Central memory CD8-positive, alpha-beta T cell (primary cell): ENCODE measurements around the gene MATN4.

Experiments
- ATAC-seq: fragments of 150-1000 bp; cut with Tn5 transposase; replicated peaks from 2 replicates; pipeline ENCODE4 v1.10.0; 2022; ENCODE audit warnings: mild to moderate bottlenecking, moderate FRiP score, moderate number of reproducible peaks; ENCODE audit not compliant: poor library complexity, severe bottlenecking; ENCODE audit errors: extremely low read depth
- DNase-seq, 2 donors: peaks; one replicate each; pipeline ENCODE4 v3.0.0; 2021; ENCODE audit warnings: low spot score in 2 of 2
- H3K27ac Mint-ChIP-seq: one replicate; pipeline ENCODE4 v1.8.0; 2022; ENCODE audit warnings: low read depth, mild to moderate bottlenecking, moderate library complexity, mixed read lengths
- H3K27me3 Mint-ChIP-seq: one replicate; pipeline ENCODE4 v1.8.0; 2022; ENCODE audit warnings: mixed read lengths
- H3K36me3 Mint-ChIP-seq: one replicate; pipeline ENCODE4 v1.8.0; 2022; ENCODE audit warnings: mild to moderate bottlenecking, moderate library complexity, mixed read lengths; ENCODE audit not compliant: insufficient read depth
- H3K4me1 Mint-ChIP-seq: one replicate; pipeline ENCODE4 v1.8.0; 2022; ENCODE audit warnings: mixed read lengths
- H3K4me3 Mint-ChIP-seq: one replicate; pipeline ENCODE4 v1.8.0; 2022; ENCODE audit warnings: mild to moderate bottlenecking, moderate library complexity, mixed read lengths
- H3K9me3 Mint-ChIP-seq: one replicate; pipeline ENCODE4 v1.8.0; 2022; ENCODE audit warnings: mixed read lengths

MATN4 gene

DNA sequence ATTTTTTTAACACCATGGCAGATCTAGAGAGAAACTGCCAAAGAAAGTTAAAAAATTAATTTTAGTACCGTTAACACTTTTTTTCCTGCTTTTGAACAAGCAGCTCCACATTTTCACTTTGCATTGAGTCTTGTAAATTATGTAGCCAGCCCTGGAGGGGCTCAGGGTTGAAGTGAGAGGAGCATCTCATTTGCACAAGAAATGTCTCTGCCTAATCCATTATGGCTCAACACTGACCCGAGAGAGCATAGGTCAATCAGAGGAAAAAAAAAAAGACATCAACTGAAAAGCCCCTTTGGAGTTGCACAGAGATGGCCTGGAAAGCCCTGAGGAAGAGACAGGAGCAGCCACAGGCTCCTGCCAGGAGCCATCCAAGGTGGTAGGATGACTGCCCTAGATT is 49.4 kb downstream of the MATN4 start:
- H3K27ac Mint-ChIP-seq, result no peak overlapping the region
- H3K36me3 Mint-ChIP-seq, result no peaks in the 10 kb centered on the region
- ATAC-seq, result no peak
- no peaks in the 10 kb centered on the region for H3K9me3 Mint-ChIP-seq
- no peak overlapping the region for H3K4me3 Mint-ChIP-seq
- no peak for DNase-seq
- peaks cover 55% of the 10 kb centered on the region for H3K27me3 Mint-ChIP-seq
- no peaks in the 10 kb centered on the region for H3K4me1 Mint-ChIP-seq

- Mint-ChIP-seq H3K27ac (no peak overlapping the region), H3K36me3 (no peaks in the 10 kb centered on the region), H3K4me1 (no peaks in the 10 kb centered on the region), H3K4me3 (no peak overlapping the region), H3K9me3 (no peaks in the 10 kb centered on the region), H3K27me3 (peaks cover 59% of the 10 kb centered on the region)
- no peak for DNase-seq
- no peak for ATAC-seq
Measured at GRCh38 chr20:45258259-45258658, 49.8 kb downstream of the MATN4 start.

DNA sequence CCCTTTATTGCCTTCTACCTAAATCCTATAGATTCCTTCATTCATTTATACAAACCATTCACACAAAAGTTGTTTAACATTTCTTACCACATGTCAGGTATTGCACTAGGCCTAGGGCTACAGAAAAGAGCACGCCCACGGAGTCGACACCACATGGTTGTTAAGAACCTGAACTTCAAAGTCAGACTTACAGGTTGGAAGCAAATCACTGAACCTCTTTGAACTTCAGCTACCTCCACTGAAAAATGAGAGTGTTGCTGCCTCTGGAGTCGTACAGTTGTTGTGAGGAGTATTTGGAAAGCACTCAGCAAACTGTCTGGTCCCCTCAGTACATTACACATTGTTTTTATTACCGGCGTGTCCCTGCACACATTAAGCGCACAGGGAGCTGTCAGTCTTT is 50.4 kb downstream of the MATN4 start:
- ATAC-seq, result no peak
- Mint-ChIP-seq H3K36me3 (no peaks in the 10 kb centered on the region), H3K4me1 (no peaks in the 10 kb centered on the region), H3K9me3 (no peaks in the 10 kb centered on the region), H3K27me3 (peaks cover 59% of the 10 kb centered on the region), H3K27ac (no peak overlapping the region), H3K4me3 (no peak overlapping the region)
- no peak for DNase-seq

- DNase-seq (no peak), ATAC-seq (no peak)
- no peak overlapping the region for H3K27ac Mint-ChIP-seq
- H3K36me3 Mint-ChIP-seq, result no peaks in the 10 kb centered on the region
- no peaks in the 10 kb centered on the region for H3K9me3 Mint-ChIP-seq
- no peaks in the 10 kb centered on the region for H3K4me1 Mint-ChIP-seq
- H3K27me3 Mint-ChIP-seq, result peaks cover 58% of the 10 kb centered on the region
- H3K4me3 Mint-ChIP-seq, result no peak overlapping the region
Measured at GRCh38 chr20:45257161-45257560, 50.9 kb downstream of the MATN4 start.

DNA sequence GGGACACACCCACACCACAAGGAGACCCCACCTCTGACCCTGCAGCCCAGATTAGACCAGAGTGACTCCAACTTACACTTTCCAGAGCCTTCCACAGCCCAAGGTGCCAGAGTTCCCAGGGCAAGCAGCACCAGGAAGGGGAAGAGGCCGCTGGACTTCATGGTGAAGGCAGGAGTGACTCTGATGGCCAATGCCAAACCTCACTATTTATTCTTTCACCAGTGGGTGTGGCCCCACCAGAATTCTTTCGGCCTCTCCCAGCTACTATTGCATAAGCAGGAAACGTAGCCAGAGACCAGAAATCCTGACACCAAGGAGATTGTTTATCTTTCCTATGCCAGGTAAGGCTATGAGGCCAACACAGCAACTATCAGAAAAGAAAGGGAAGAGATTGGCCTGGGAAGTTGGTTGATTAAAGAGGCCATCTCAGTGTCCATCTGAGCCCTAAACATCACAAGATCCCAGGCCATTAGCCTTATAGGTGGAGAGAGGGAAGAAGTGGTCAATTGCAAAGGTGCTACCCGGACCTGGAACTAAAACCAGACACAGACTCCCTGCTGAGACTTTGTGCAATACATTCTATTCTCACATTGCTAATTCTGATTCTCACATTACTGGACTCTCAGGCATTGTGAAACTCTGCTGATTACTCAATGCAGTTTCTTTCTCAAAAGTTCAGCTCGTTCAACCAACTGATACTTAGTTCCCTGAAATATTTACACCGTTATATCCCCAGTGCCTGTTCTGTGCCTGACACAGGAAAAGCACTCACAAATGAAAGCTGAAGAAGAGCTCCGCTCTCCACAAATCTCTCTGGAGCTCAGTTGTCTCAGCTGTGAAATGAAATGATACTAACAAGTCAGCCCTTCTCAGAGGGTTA is 53.5 kb downstream of the MATN4 start, which contains the start of gene SLPI:
SLPI (minus strand) TSS at position 182 of the 880 bp plus-strand sequence; CDS start at position 161, 21 bp downstream.
- Mint-ChIP-seq H3K4me3 (no peak within 1 kb of the TSS), H3K4me1 (no peaks in the 10 kb centered on the region), H3K9me3 (no peaks in the 10 kb centered on the region), H3K27ac (no peak within 1 kb of the TSS), H3K36me3 (no peaks in the 10 kb centered on the region), H3K27me3 (peaks cover 66% of the 10 kb centered on the region)
- ATAC-seq (no peak), DNase-seq (no peak)

DNA sequence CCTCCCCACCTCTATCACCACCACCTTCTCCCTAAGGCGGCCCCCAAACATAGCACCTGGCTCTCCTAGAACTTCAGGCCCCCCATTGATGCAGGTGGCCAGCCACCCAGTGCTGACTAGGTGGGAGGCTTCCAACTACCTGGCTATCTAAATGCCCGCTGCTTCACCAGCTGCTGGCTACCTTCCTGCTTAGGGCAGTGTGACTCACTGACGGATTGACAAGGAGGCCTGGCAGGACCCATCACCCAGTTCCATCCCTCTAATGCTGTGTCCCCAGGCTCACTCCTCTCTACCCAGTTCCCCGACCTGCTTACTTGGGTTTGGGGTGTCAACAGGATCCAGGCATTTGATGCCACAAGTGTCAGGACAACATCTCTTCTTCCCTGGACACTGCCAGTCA is 54.8 kb downstream of the MATN4 start:
- Mint-ChIP-seq H3K4me3 (no peak overlapping the region), H3K4me1 (no peaks in the 10 kb centered on the region), H3K36me3 (no peaks in the 10 kb centered on the region), H3K27me3 (peaks cover 69% of the 10 kb centered on the region), H3K9me3 (no peaks in the 10 kb centered on the region), H3K27ac (no peak overlapping the region)
- ATAC-seq (no peak), DNase-seq (no peak)

DNA sequence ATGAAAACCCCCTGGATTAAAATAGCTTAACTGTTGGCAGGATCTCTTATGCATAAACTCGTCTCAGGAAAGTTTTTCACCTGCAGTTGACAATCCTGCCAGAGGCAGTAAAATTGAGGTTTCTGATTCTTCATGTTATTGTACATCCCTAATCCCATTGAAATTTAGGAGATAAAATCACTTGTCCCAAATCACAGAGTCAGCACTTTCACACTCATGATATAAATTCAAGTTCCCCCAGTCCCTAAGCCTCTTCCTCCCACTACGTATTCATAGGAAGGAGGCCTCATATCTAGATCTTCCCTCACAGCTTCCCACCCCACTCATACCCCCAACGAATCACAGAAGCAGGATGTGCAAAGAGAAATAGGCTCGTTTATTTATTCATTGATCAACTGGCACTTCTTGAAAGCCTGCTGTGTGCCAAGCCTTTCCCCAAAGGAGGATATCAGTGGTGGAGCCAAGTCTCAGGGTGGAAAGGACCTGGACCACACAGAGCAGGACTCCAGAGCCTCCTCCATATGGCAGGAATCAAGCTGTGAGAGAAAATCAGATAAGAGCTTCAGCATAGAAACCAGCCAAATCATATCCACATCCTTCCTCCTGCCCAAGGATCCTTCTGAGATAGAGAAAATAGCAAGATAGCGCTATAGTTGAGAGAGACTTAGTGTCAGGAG is 56.1 kb downstream of the MATN4 start:
- no peak overlapping the region for H3K4me3 Mint-ChIP-seq
- no peak for ATAC-seq
- H3K4me1 Mint-ChIP-seq, result no peaks in the 10 kb centered on the region
- DNase-seq, result no peak
- no peak overlapping the region for H3K27ac Mint-ChIP-seq
- H3K27me3 Mint-ChIP-seq, result peaks cover 81% of the 10 kb centered on the region
- H3K36me3 Mint-ChIP-seq, result no peaks in the 10 kb centered on the region
- no peaks in the 10 kb centered on the region for H3K9me3 Mint-ChIP-seq

GRCh38 chr20:45248609-45249008 is 59.5 kb downstream of the MATN4 start:
- Mint-ChIP-seq H3K27ac (no peak overlapping the region), H3K4me3 (no peak overlapping the region), H3K4me1 (no peaks in the 10 kb centered on the region), H3K36me3 (no peaks in the 10 kb centered on the region), H3K9me3 (no peaks in the 10 kb centered on the region), H3K27me3 (peaks cover 93% of the 10 kb centered on the region)
- DNase-seq, result no peak
- ATAC-seq, result no peak

- peaks cover 89% of the 10 kb centered on the region for H3K27me3 Mint-ChIP-seq
- H3K9me3 Mint-ChIP-seq, result no peaks in the 10 kb centered on the region
- DNase-seq (no peak), ATAC-seq (no peak)
- no peak overlapping the region for H3K27ac Mint-ChIP-seq
- H3K4me3 Mint-ChIP-seq, result no peak overlapping the region
- H3K4me1 Mint-ChIP-seq, result no peaks in the 10 kb centered on the region
- H3K36me3 Mint-ChIP-seq, result no peaks in the 10 kb centered on the region
Measured at GRCh38 chr20:45247865-45248264, 60.2 kb downstream of the MATN4 start.

GRCh38 chr20:45246109-45246508 is 62.0 kb downstream of the MATN4 start:
- Mint-ChIP-seq H3K27me3 (peaks cover 89% of the 10 kb centered on the region), H3K4me1 (no peaks in the 10 kb centered on the region), H3K36me3 (no peaks in the 10 kb centered on the region), H3K4me3 (no peak overlapping the region), H3K27ac (no peak overlapping the region), H3K9me3 (no peaks in the 10 kb centered on the region)
- no peak for ATAC-seq
- DNase-seq, result no peak
